ENCODE measurements around the gene ORC3. TPM values are rescaled to one million over a fixed set of nuclear protein-coding genes. Genes with fewer than 3 reads are reported as not detected.

The ORC3 gene
- total and polyA plus RNA-seq, 10 of the 15 experiments (the other 5 are each of a cell fraction or from before 2014, with no cell fraction given) = 27.2 to 76.3 (median 54.6) TPM

DNA sequence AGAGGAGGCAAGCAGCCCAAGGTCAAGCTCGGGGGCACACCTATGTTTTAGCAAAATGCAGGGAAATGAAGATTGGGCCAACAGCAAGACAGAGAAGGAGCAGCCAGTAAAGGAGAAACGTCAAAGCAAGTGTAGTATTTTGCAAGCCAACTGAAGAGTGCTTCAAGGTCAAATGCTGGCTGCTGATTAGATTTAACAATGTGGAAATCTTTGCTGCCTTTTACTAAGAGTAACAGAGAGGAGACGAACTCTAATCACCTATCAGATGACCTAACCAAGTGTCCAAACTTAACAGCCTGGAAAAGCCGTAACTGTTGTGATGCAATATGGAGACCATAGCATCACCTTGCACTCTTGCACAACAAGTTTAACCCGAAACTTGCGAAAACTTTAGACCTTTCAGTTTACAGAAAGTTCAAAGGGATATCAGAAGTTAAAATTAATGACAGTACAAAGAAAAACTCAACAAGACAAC is 81.7 kb downstream of the ORC3 start:
- intact Hi-C loops (cut with micrococcal nuclease; ENCODE audit: unreplicated experiment) = no loop called here
- Histone ChIP-seq H3K4me2 (ENCODE audit: control insufficient read depth, insufficient read depth) (no peak overlapping the region), H3K4me1 (ENCODE audit: control insufficient read depth, insufficient read depth, low read length) (peaks cover 6% of the 10 kb centered on the region; the same call in 1 of the 2 replicates), H3K9ac (ENCODE audit: control insufficient read depth, insufficient read depth, low read length) (no peak overlapping the region), H3K9me3 (replicated peaks; ENCODE audit: control insufficient read depth, insufficient read depth, low read length) (no peaks in the 10 kb centered on the region), H3K36me3 (ENCODE audit: control insufficient read depth in 2 of 2, insufficient read depth in 2 of 2, low read length in 1 of 2) (peaks cover 2 to 30% of the 10 kb centered on the region in 2 experiments; a peak in 3 of 4 replicates), H3K27me3 (replicated peaks in 1 of 2; ENCODE audit: control insufficient read depth in 2 of 2, insufficient read depth in 2 of 2, low read length in 1 of 2) (no peaks in the 10 kb centered on the region), H3K79me2 (ENCODE audit: control insufficient read depth, insufficient read depth, low read length) (no peaks in the 10 kb centered on the region; the same call in 1 of the 2 replicates), H3K27ac (ENCODE audit: control insufficient read depth, insufficient read depth) (no peak overlapping the region), H4K20me1 (ENCODE audit: control insufficient read depth, insufficient read depth) (no peaks in the 10 kb centered on the region), H2AFZ (ENCODE audit: control insufficient read depth, low read depth, low read length) (no peak overlapping the region), H3K4me3 (no peak overlapping the region)
- WGBS (ENCODE audit: insufficient coverage, insufficient replicate concordance, low lambda C conversion rate, missing lambda C conversion rate) = 89% methylated on average over 6 of the region's 6 CpGs
- FAIRE-seq = no peak
- no peak for ATAC-seq
- ChIA-PET POLR2A (interaction anchor here (1.1 kb wide), 1 partner anchor 16 kb away, joined by 3 read pairs; no protein-coding TSS in a partner anchor), CTCF (interaction anchor here (0.7 to 1.4 kb wide), 3 partner anchors 8 to 84 kb away, joined by 3 to 4 read pairs (median 3); no protein-coding TSS in a partner anchor), RAD21 (ENCODE audit: unreplicated experiment) (interaction anchor here (1.4 kb wide), 1 partner anchor 12 kb away, joined by 4 read pairs; no protein-coding TSS in a partner anchor), SMC1A (ENCODE audit: uncharacterized antibody, unreplicated experiment) (interaction anchor here (0.6 to 1.7 kb wide), 7 partner anchors 8 to 1150 kb away, joined by 3 to 5 read pairs (median 3); no protein-coding TSS in a partner anchor)
- no TSS peak for BruUV-seq (replicated peaks)
- DNase-seq (ENCODE audit: low read depth, low spot score) = no peak
- in situ Hi-C loops (cut with MboI) = no loop called here
- no peak for TF ChIP-seq NR2F1 (conservative IDR thresholded peaks at IDR 0.05)
- TF ChIP-seq SREBF2 (IDR thresholded peaks at IDR 0.05; ENCODE audit: low read length) = no peak
- no peak for TF ChIP-seq PML (IDR thresholded peaks at IDR 0.05; ENCODE audit: low read length)
- no peak for TF ChIP-seq CBX5 (IDR thresholded peaks at IDR 0.05; ENCODE audit: low read depth)
- TF ChIP-seq, protein P1, sequence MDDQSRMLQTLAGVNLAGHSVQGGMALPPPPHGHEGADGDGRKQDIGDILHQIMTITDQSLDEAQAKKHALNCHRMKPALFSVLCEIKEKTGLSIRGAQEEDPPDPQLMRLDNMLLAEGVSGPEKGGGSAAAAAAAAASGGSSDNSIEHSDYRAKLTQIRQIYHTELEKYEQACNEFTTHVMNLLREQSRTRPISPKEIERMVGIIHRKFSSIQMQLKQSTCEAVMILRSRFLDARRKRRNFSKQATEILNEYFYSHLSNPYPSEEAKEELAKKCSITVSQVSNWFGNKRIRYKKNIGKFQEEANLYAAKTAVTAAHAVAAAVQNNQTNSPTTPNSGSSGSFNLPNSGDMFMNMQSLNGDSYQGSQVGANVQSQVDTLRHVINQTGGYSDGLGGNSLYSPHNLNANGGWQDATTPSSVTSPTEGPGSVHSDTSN (IDR thresholded peaks at IDR 0.05; ENCODE audit: insufficient replicate concordance, low read depth, low read length) = no peak
- no peak for TF ChIP-seq ZBTB11 (CRISPR knock-in tag; IDR thresholded peaks at IDR 0.05)
- TF ChIP-seq, protein P2, sequence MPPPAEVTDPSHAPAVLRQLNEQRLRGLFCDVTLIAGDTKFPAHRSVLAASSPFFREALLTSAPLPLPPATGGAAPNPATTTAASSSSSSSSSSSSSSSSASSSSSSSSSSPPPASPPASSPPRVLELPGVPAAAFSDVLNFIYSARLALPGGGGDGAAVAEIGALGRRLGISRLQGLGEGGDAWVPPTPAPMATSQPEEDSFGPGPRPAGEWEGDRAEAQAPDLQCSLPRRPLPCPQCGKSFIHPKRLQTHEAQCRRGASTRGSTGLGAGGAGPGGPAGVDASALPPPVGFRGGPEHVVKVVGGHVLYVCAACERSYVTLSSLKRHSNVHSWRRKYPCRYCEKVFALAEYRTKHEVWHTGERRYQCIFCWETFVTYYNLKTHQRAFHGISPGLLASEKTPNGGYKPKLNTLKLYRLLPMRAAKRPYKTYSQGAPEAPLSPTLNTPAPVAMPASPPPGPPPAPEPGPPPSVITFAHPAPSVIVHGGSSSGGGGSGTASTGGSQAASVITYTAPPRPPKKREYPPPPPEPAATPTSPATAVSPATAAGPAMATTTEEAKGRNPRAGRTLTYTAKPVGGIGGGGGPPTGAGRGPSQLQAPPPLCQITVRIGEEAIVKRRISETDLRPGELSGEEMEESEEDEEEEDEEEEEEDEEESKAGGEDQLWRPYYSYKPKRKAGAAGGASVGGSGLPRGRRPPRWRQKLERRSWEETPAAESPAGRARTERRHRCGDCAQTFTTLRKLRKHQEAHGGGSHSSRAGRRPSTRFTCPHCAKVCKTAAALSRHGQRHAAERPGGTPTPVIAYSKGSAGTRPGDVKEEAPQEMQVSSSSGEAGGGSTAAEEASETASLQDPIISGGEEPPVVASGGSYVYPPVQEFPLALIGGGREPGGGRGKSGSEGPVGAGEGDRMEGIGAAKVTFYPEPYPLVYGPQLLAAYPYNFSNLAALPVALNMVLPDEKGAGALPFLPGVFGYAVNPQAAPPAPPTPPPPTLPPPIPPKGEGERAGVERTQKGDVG (CRISPR knock-in tag; IDR thresholded peaks at IDR 0.05) = no peak
- no peak for TF ChIP-seq ZNF217 (IDR thresholded peaks at IDR 0.05)
- no peak for TF ChIP-seq FOXK2 (IDR thresholded peaks at IDR 0.05)
